Gastrocnemius medialis (tissue), 4 donors: Measurements from ENCODE around the gene ZFAND6. TPM values are rescaled to one million over a fixed set of nuclear protein-coding genes. Genes with fewer than 3 reads are reported as not detected.

Experiments
- ATAC-seq, 2 donors: fragments of 150-250 bp; one replicate each; pipeline ENCODE4 v1.9.1; 2016
- DNase-seq, 2 donors: peaks; one replicate each; pipeline ENCODE4 v3.0.0-alpha.2; 2019
- H3K27ac ChIP-seq, 4 donors: fragments of 200-600 bp; sonication (generic); 1 replicate in 1 of 4; 2 replicates in 3 of 4; pipeline ENCODE4 v1.5.1; 2016 to 2018; ENCODE audit warnings: mild to moderate bottlenecking in 2 of 4, moderate library complexity in 1 of 4
- H3K27me3 ChIP-seq, 3 donors: fragments of 200-600 bp; sonication (generic) in 2 of 3; 1 replicate in 1 of 3; 2 replicates in 2 of 3; pipeline versions ENCODE4 v1.5.1 to v1.6.0; 2016 to 2019; ENCODE audit warnings: mild to moderate bottlenecking in 1 of 3, moderate library complexity in 1 of 3
- H3K36me3 ChIP-seq, 2 donors: fragments of 200-600 bp; sonication (generic) in 1 of 2; one replicate each; pipeline ENCODE4 v1.5.1; 2017 to 2018
- H3K4me1 ChIP-seq, 2 donors: fragments of 200-600 bp; sonication (generic) in 1 of 2; one replicate each; pipeline ENCODE4 v1.5.1; 2016 to 2017; ENCODE audit warnings: mild to moderate bottlenecking in 2 of 2
- H3K4me3 ChIP-seq, 4 donors: fragments of 200-600 bp; sonication (generic) in 3 of 4; 1 replicate in 1 of 4; 2 replicates in 3 of 4; pipeline ENCODE4 v1.5.1; 2016 to 2019; ENCODE audit warnings: mild to moderate bottlenecking in 2 of 4
- H3K9me3 ChIP-seq, 3 donors: fragments of 200-600 bp; sonication (generic) in 2 of 3; 1 replicate in 1 of 3; 2 replicates in 2 of 3; pipeline ENCODE4 v1.5.1; 2016 to 2019
- CTCF ChIP-seq, 5 experiments: fragments of 450-650 bp in 3 of 5; fragments of 200-600 bp in 2 of 5; sonication (generic) in 2 of 5; IDR thresholded peaks in 4 of 5; conservative IDR thresholded peaks in 1 of 5; 1 replicate in 4 of 5; 2 replicates in 1 of 5; pipeline ENCODE4 v1.5.1; 2016 to 2019; ENCODE audit warnings: antibody characterized with exemption in 5 of 5, mild to moderate bottlenecking in 3 of 5, moderate library complexity in 3 of 5
- POLR2A ChIP-seq, 2 donors: fragments of 450-650 bp; IDR thresholded peaks; one replicate each; pipeline ENCODE4 v1.6.1; 2017; ENCODE audit warnings: antibody characterized with exemption in 2 of 2, mild to moderate bottlenecking in 2 of 2, moderate library complexity in 2 of 2
- in situ Hi-C, 4 donors: fragments of 200-750 bp; cut with MboI; loops; one replicate each; pipeline versions ENCODE4 v1.15.0 to v1.8.0; 2017; ENCODE audit warnings: low sequenced_read_pairs in 4 of 4
- intact Hi-C: fragments of 100-400 bp; cut with DNase I; formaldehyde crosslinking; loops from one replicate; pipeline ENCODE4 v1.15.1; 2023; ENCODE audit warnings: low total_unique reads
- total RNA-seq, 4 donors: library from RNA; depleted of rRNA; stranded (reverse); fragments of >200 nt; gene quantifications; one replicate each; pipeline versions ENCODE4 v1.1.0 to v1.2.3, GENCODE V29; 2016

ZFAND6 gene
- total RNA-seq, 4 donors from 2014 or later = 95.4 to 196 (median 146) TPM

- peaks cover 35 to 41% of the 10 kb centered on the region in 2 donors for H3K4me1 ChIP-seq
- DNase-seq (no peak), ATAC-seq (no peak)
- H3K27me3 ChIP-seq = no peaks in the 10 kb centered on the region
- no peak overlapping the region for H3K4me3 ChIP-seq
- H3K36me3 ChIP-seq = no peaks in the 10 kb centered on the region
- no peak overlapping the region for H3K27ac ChIP-seq
- intact Hi-C loops = no loop called here
- in situ Hi-C loops = no loop called here
- TF ChIP-seq CTCF (IDR thresholded peaks at IDR 0.05 in 4 of 5, conservative IDR thresholded peaks at IDR 0.05 in 1 of 5) = no peak
- TF ChIP-seq POLR2A (IDR thresholded peaks at IDR 0.05) = no peak
- H3K9me3 ChIP-seq = no peaks in the 10 kb centered on the region
Measured at GRCh38 chr15:80105193-80105592, 45.7 kb downstream of the ZFAND6 start.

GRCh38 chr15:80105595-80105994 lies 46.1 kb downstream of the ZFAND6 start:
- intact Hi-C loops (no loop called here), in situ Hi-C loops (no loop called here)
- Histone ChIP-seq H3K27me3 (no peaks in the 10 kb centered on the region), H3K9me3 (no peaks in the 10 kb centered on the region), H3K4me3 (no peak overlapping the region), H3K4me1 (peaks cover 39 to 45% of the 10 kb centered on the region in 2 donors), H3K36me3 (no peaks in the 10 kb centered on the region), H3K27ac (no peak overlapping the region)
- TF ChIP-seq CTCF (IDR thresholded peaks at IDR 0.05 in 4 of 5, conservative IDR thresholded peaks at IDR 0.05 in 1 of 5) (no peak), POLR2A (IDR thresholded peaks at IDR 0.05) (no peak)
- ATAC-seq (no peak), DNase-seq (no peak)

GRCh38 chr15:80106051-80106450 lies 46.6 kb downstream of the ZFAND6 start:
- H3K4me1 ChIP-seq = peaks cover 43 to 48% of the 10 kb centered on the region in 2 donors
- H3K27me3 ChIP-seq = no peaks in the 10 kb centered on the region
- DNase-seq (no peak), ATAC-seq (no peak)
- intact Hi-C loops (no loop called here), in situ Hi-C loops (no loop called here)
- no peak overlapping the region for H3K4me3 ChIP-seq
- H3K27ac ChIP-seq = no peak overlapping the region
- H3K9me3 ChIP-seq = no peaks in the 10 kb centered on the region
- H3K36me3 ChIP-seq = no peaks in the 10 kb centered on the region
- TF ChIP-seq CTCF (IDR thresholded peaks at IDR 0.05 in 4 of 5, conservative IDR thresholded peaks at IDR 0.05 in 1 of 5) (no peak), POLR2A (IDR thresholded peaks at IDR 0.05) (no peak)

- no peaks in the 10 kb centered on the region for H3K9me3 ChIP-seq
- H3K36me3 ChIP-seq = no peaks in the 10 kb centered on the region
- ATAC-seq = no peak
- TF ChIP-seq CTCF (IDR thresholded peaks at IDR 0.05 in 4 of 5, conservative IDR thresholded peaks at IDR 0.05 in 1 of 5) (no peak), POLR2A (IDR thresholded peaks at IDR 0.05) (no peak)
- H3K27me3 ChIP-seq = no peaks in the 10 kb centered on the region
- H3K27ac ChIP-seq = no peak overlapping the region
- in situ Hi-C loops (no loop called here), intact Hi-C loops (no loop called here)
- H3K4me3 ChIP-seq = no peak overlapping the region
- H3K4me1 ChIP-seq = peaks cover 51 to 57% of the 10 kb centered on the region in 2 donors
- no peak for DNase-seq
Measured at GRCh38 chr15:80107204-80107603, 47.7 kb downstream of the ZFAND6 start.

- TF ChIP-seq CTCF (IDR thresholded peaks at IDR 0.05 in 4 of 5, conservative IDR thresholded peaks at IDR 0.05 in 1 of 5) (no peak), POLR2A (IDR thresholded peaks at IDR 0.05) (no peak)
- ATAC-seq (no peak), DNase-seq (no peak)
- H3K4me3 ChIP-seq = no peak overlapping the region
- no peaks in the 10 kb centered on the region for H3K36me3 ChIP-seq
- no peaks in the 10 kb centered on the region for H3K27me3 ChIP-seq
- in situ Hi-C loops (no loop called here), intact Hi-C loops (no loop called here)
- H3K27ac ChIP-seq = no peak overlapping the region
- no peaks in the 10 kb centered on the region for H3K9me3 ChIP-seq
- H3K4me1 ChIP-seq = peaks cover 51 to 58% of the 10 kb centered on the region in 2 donors
Measured at GRCh38 chr15:80107774-80108173, 48.3 kb downstream of the ZFAND6 start.
